WERI-Rb-1 (cell line): ENCODE measurements around the gene HMGB1.

Experiments
- DNase-seq: peaks from one replicate; pipeline ENCODE4 v3.0.0-alpha.2; 2020
- H3K27ac ChIP-seq: fragments of 250-450 bp; sonication (Bioruptor Pico); 2 replicates; pipeline ENCODE4 v1.5.1; 2020; ENCODE audit warnings: mild to moderate bottlenecking, moderate library complexity
- H3K27me3 ChIP-seq: fragments of 250-450 bp; sonication (Bioruptor Pico); 2 replicates; pipeline ENCODE4 v1.5.1; 2021; ENCODE audit warnings: mild to moderate bottlenecking, low read depth, moderate library complexity; ENCODE audit not compliant: insufficient read depth, severe bottlenecking
- H3K36me3 ChIP-seq: fragments of 250-450 bp; sonication (Bioruptor Pico); 2 replicates; pipeline ENCODE4 v1.5.1; 2020; ENCODE audit warnings: mild to moderate bottlenecking, moderate library complexity
- H3K4me3 ChIP-seq: 2 replicates; pipeline ENCODE4 v1.5.1; 2011; ENCODE audit warnings: low read depth, mild to moderate bottlenecking, control low read depth, low read length
- H3K9me3 ChIP-seq: fragments of 250-450 bp; sonication (Bioruptor Pico); 2 replicates; pipeline ENCODE4 v1.5.1; 2021; ENCODE audit warnings: mild to moderate bottlenecking, moderate library complexity; ENCODE audit not compliant: severe bottlenecking
- CTCF ChIP-seq: IDR thresholded peaks from 2 replicates; pipeline ENCODE4 v1.5.1; 2011; ENCODE audit warnings: low read depth, mild to moderate bottlenecking, control low read depth, inconsistent platforms, low read length

Gene HMGB1

GRCh38 chr13:30415430-30416030 is 50.2 kb downstream of the HMGB1 start:
- TF ChIP-seq CTCF = no peak
- H3K36me3 ChIP-seq = no peaks in the 10 kb centered on the region
- H3K27me3 ChIP-seq = no peaks in the 10 kb centered on the region
- no peak for DNase-seq
- no peak overlapping the region for H3K27ac ChIP-seq
- H3K4me3 ChIP-seq = no peak overlapping the region
- no peaks in the 10 kb centered on the region for H3K9me3 ChIP-seq

GRCh38 chr13:30413842-30414241 is 51.9 kb downstream of the HMGB1 start:
- no peak overlapping the region for H3K27ac ChIP-seq
- no peak overlapping the region for H3K4me3 ChIP-seq
- no peaks in the 10 kb centered on the region for H3K27me3 ChIP-seq
- no peaks in the 10 kb centered on the region for H3K9me3 ChIP-seq
- H3K36me3 ChIP-seq = no peaks in the 10 kb centered on the region
- no peak for DNase-seq
- TF ChIP-seq CTCF = no peak

GRCh38 chr13:30412346-30412745 is 53.4 kb downstream of the HMGB1 start:
- no peaks in the 10 kb centered on the region for H3K36me3 ChIP-seq
- H3K27me3 ChIP-seq = no peaks in the 10 kb centered on the region
- H3K9me3 ChIP-seq = no peaks in the 10 kb centered on the region
- no peak for DNase-seq
- no peak for TF ChIP-seq CTCF
- no peak overlapping the region for H3K27ac ChIP-seq
- no peak overlapping the region for H3K4me3 ChIP-seq

GRCh38 chr13:30410705-30411125 is 55.0 kb downstream of the HMGB1 start:
- no peak for TF ChIP-seq CTCF
- no peak overlapping the region for H3K27ac ChIP-seq
- DNase-seq = no peak
- no peak overlapping the region for H3K4me3 ChIP-seq
- H3K9me3 ChIP-seq = no peaks in the 10 kb centered on the region
- H3K27me3 ChIP-seq = no peaks in the 10 kb centered on the region
- no peaks in the 10 kb centered on the region for H3K36me3 ChIP-seq

GRCh38 chr13:30409886-30410704 is 55.6 kb downstream of the HMGB1 start:
- no peaks in the 10 kb centered on the region for H3K9me3 ChIP-seq
- no peak for TF ChIP-seq CTCF
- no peaks in the 10 kb centered on the region for H3K27me3 ChIP-seq
- no peak overlapping the region for H3K27ac ChIP-seq
- H3K36me3 ChIP-seq = no peaks in the 10 kb centered on the region
- DNase-seq = no peak
- H3K4me3 ChIP-seq = no peak overlapping the region
